Measurements from ENCODE around the gene FCAMR. TPM values are rescaled to one million over a fixed set of nuclear protein-coding genes. Genes with fewer than 3 reads are reported as not detected.

Gene FCAMR
- total and polyA plus RNA-seq, 2 experiments from 2014 or later: not detected

DNA sequence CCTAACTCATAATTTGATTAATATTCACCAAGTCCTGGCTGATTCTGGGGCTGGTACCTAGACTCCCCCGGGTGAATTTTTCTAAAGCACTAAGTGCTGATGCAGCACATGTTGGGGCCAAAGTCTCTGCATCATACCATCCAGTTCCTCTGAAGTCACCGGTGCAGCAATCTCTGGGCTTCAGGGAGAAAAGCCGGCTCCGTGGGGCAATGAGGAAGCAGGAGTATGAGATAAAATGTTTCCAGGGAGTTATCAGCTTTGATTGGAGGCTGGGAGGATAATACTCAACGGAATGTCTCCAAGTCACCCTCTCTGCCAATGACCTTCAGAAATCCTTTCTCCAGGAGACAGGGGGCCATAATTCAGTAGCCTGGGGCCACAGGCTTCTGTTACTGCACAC, 1.2 kb downstream of the FCAMR start (continued):
- TF ChIP-seq, protein P1, sequence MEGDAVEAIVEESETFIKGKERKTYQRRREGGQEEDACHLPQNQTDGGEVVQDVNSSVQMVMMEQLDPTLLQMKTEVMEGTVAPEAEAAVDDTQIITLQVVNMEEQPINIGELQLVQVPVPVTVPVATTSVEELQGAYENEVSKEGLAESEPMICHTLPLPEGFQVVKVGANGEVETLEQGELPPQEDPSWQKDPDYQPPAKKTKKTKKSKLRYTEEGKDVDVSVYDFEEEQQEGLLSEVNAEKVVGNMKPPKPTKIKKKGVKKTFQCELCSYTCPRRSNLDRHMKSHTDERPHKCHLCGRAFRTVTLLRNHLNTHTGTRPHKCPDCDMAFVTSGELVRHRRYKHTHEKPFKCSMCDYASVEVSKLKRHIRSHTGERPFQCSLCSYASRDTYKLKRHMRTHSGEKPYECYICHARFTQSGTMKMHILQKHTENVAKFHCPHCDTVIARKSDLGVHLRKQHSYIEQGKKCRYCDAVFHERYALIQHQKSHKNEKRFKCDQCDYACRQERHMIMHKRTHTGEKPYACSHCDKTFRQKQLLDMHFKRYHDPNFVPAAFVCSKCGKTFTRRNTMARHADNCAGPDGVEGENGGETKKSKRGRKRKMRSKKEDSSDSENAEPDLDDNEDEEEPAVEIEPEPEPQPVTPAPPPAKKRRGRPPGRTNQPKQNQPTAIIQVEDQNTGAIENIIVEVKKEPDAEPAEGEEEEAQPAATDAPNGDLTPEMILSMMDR (conservative IDR thresholded peaks at IDR 0.05; ENCODE audit: low read depth in 2 of 2): no peak

DNA sequence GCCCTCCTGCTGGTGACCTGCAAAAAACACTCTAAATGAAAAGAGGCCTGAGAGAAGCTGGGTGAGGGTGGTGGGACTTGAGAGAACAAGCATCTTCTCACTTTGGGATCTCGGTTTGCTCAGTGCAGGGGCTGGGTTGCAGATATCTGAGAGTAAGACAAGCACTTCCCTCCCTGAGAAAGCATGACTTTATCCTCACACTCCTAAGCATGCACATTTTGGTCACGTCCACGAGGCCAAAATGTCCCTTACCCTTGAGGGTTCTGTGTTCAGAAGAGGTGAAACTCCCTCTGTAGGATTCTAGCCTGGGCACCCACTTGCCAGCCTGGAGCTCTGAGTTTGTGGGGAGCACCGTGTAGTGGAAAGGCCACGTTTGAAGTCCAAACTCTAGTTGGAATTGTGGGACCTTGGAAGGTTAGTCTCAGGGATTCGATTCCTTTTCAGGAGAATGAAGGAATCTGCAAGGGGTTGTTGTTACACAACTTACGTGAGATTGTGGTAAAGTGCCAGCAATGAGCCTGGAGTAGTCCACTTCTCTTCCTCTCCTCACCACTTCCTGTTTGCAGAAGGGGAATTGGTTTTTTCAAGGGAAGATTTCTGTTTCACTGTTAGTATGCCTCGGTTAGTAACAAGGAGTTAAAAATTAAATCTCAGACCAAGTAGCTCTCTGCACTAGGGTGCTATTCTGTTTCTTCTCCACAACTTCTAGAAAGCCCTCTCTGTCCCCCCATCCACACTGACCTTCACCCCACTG, 3.0 kb downstream of the FCAMR start:
- DNase-seq (ENCODE audit: low spot score) (no peak), ATAC-seq (no peak)
- Mint-ChIP-seq H3K27me3 (ENCODE audit: insufficient read depth, low read depth, poor library complexity) (no peaks in the 10 kb centered on the region), H3K4me1 (no peaks in the 10 kb centered on the region; the same call in 2 of the 3 replicates), H3K27ac (no peak overlapping the region), H3K4me3 (no peak overlapping the region), H3K9me3 (no peaks in the 10 kb centered on the region), H3K36me3 (ENCODE audit: low read depth) (no peaks in the 10 kb centered on the region)
- Histone ChIP-seq H3K79me2 (replicated peaks; ENCODE audit: insufficient read depth) (no peaks in the 10 kb centered on the region), H2AFZ (no peak overlapping the region), H3K27me3 (ENCODE audit: insufficient read depth) (no peaks in the 10 kb centered on the region), H3F3A (replicated peaks; ENCODE audit: low read depth) (no peaks in the 10 kb centered on the region), H3K36me3 (ENCODE audit: insufficient read depth) (no peaks in the 10 kb centered on the region), H3K4me3 (no peak overlapping the region), H3K4me1 (ENCODE audit: insufficient read depth) (no peaks in the 10 kb centered on the region), H3K4me2 (no peak overlapping the region), H3K27ac (ENCODE audit: low read depth) (no peak overlapping the region), H4K20me1 (replicated peaks; ENCODE audit: insufficient read depth) (no peaks in the 10 kb centered on the region), H3K9me2 (ENCODE audit: insufficient read depth) (0 out of 2 replicates have a peak, but pooled peaks cover 4% of the 10 kb centered on the region)
- TF ChIP-seq, protein P2, sequence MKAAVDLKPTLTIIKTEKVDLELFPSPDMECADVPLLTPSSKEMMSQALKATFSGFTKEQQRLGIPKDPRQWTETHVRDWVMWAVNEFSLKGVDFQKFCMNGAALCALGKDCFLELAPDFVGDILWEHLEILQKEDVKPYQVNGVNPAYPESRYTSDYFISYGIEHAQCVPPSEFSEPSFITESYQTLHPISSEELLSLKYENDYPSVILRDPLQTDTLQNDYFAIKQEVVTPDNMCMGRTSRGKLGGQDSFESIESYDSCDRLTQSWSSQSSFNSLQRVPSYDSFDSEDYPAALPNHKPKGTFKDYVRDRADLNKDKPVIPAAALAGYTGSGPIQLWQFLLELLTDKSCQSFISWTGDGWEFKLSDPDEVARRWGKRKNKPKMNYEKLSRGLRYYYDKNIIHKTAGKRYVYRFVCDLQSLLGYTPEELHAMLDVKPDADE (IDR thresholded peaks at IDR 0.05): no peak
- no peak for TF ChIP-seq POLR2AphosphoS5 (IDR thresholded peaks at IDR 0.05; ENCODE audit: low read depth)
- TF ChIP-seq, protein P3, sequence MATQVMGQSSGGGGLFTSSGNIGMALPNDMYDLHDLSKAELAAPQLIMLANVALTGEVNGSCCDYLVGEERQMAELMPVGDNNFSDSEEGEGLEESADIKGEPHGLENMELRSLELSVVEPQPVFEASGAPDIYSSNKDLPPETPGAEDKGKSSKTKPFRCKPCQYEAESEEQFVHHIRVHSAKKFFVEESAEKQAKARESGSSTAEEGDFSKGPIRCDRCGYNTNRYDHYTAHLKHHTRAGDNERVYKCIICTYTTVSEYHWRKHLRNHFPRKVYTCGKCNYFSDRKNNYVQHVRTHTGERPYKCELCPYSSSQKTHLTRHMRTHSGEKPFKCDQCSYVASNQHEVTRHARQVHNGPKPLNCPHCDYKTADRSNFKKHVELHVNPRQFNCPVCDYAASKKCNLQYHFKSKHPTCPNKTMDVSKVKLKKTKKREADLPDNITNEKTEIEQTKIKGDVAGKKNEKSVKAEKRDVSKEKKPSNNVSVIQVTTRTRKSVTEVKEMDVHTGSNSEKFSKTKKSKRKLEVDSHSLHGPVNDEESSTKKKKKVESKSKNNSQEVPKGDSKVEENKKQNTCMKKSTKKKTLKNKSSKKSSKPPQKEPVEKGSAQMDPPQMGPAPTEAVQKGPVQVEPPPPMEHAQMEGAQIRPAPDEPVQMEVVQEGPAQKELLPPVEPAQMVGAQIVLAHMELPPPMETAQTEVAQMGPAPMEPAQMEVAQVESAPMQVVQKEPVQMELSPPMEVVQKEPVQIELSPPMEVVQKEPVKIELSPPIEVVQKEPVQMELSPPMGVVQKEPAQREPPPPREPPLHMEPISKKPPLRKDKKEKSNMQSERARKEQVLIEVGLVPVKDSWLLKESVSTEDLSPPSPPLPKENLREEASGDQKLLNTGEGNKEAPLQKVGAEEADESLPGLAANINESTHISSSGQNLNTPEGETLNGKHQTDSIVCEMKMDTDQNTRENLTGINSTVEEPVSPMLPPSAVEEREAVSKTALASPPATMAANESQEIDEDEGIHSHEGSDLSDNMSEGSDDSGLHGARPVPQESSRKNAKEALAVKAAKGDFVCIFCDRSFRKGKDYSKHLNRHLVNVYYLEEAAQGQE (IDR thresholded peaks at IDR 0.05; ENCODE audit: unreplicated experiment): no peak

DNA sequence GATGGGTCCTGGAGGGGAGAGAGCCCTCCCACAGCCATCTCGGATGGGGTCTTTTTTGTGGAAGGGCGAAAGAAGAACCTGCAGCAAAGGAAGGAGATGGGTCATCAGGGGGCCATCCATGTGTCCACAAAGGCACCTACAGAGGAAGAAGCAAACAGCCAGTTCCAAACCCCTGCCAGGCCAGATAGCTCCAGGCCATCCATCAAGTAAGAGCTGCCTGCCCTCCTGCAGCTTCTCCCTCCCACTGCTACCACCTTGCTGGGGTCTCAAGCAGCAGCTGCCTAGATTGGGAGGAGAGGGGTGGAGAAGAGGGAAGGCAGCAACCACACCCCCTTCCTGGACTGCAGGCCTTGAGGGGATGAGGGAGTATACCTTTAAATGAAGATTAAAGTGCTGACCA, 4.5 kb downstream of the FCAMR start:
- Histone ChIP-seq H3K27me3 (ENCODE audit: insufficient read depth) (no peaks in the 10 kb centered on the region), H3K4me3 (no peak overlapping the region), H3K79me2 (replicated peaks; ENCODE audit: insufficient read depth) (no peaks in the 10 kb centered on the region), H3K4me1 (ENCODE audit: insufficient read depth) (no peaks in the 10 kb centered on the region), H3K9me2 (ENCODE audit: insufficient read depth) (peaks cover 4% of the 10 kb centered on the region; the same call in 1 of the 2 replicates), H3K27ac (ENCODE audit: low read depth) (no peak overlapping the region), H4K20me1 (replicated peaks; ENCODE audit: insufficient read depth) (no peaks in the 10 kb centered on the region), H3F3A (replicated peaks; ENCODE audit: low read depth) (no peaks in the 10 kb centered on the region), H2AFZ (no peak overlapping the region), H3K4me2 (no peak overlapping the region), H3K36me3 (ENCODE audit: insufficient read depth) (no peaks in the 10 kb centered on the region)
- no peak for TF ChIP-seq ZNF331 (CRISPR knock-in tag; IDR thresholded peaks at IDR 0.05; ENCODE audit: low read depth)
- TF ChIP-seq JUNB (IDR thresholded peaks at IDR 0.05; ENCODE audit: unreplicated experiment): no peak
- TF ChIP-seq, protein P1 (conservative IDR thresholded peaks at IDR 0.05; ENCODE audit: low read depth in 2 of 2): no peak
- Mint-ChIP-seq H3K4me1 (no peaks in the 10 kb centered on the region; the same call in 2 of the 3 replicates), H3K9me3 (no peaks in the 10 kb centered on the region), H3K36me3 (ENCODE audit: low read depth) (no peaks in the 10 kb centered on the region), H3K27ac (no peak overlapping the region), H3K4me3 (no peak overlapping the region), H3K27me3 (ENCODE audit: insufficient read depth, low read depth, poor library complexity) (no peaks in the 10 kb centered on the region)
- ATAC-seq (no peak), DNase-seq (ENCODE audit: low spot score) (no peak)

All from GM23338 (cell line).